GM10248 (cell line): ENCODE results near the gene EHD4.
A peak's percentile ranks its signal among the peaks of the same experiment; 100 is the strongest.

ENCODE experiments used
- CTCF ChIA-PET: fragments of 300-600 bp; sonication (Branson Sonifier 250); formaldehyde crosslinking; extraction: SDS; loops from one replicate; lab custom pipeline; 2021; ENCODE audit warnings: antibody characterized with exemption; lab: Yijun Ruan, JAX
- POLR2A ChIA-PET: fragments of 350-650 bp; sonication (Branson Sonifier 250); formaldehyde crosslinking; extraction: SDS; loops from one replicate; lab custom pipeline; 2020; ENCODE audit warnings: antibody characterized with exemption; lab: Yijun Ruan, JAX
- DNase-seq: peaks from one replicate; pipeline ENCODE4 v3.0.0; 2012; ENCODE audit errors: extremely low spot score
- CTCF ChIP-seq: IDR thresholded peaks from 2 replicates; pipeline ENCODE4 v1.5.1; 2012; ENCODE audit warnings: mild to moderate bottlenecking, low read depth; ENCODE audit errors: extremely low read depth, missing control alignments, control extremely low read depth

EHD4 gene

GRCh38 chr15:41928637-41929620, 43.4 kb downstream of the EHD4 start:
- ChIA-PET CTCF (interaction anchor here (0.9 to 1.4 kb wide), 2 partner anchors 13 to 14 kb away, joined by 4 read pairs; no protein-coding TSS in a partner anchor), POLR2A (interaction anchor here (0.6 to 2.8 kb wide), 2 partner anchors 43 to 612 kb away, joined by 4 to 6 read pairs; partner anchors contain the start of gene EHD4)
- TF ChIP-seq CTCF = no peak
- peak; percentile 74 for DNase-seq

GRCh38 chr15:41928100-41928499, 44.3 kb downstream of the EHD4 start:
- no peak for DNase-seq
- ChIA-PET CTCF (interaction anchor here (1.4 kb wide), 1 partner anchor 14 kb away, joined by 4 read pairs; no protein-coding TSS in a partner anchor), POLR2A (interaction anchor here (2.8 kb wide), 1 partner anchor 44 kb away, joined by 6 read pairs; the partner anchor contains the start of gene EHD4)
- TF ChIP-seq CTCF = no peak

GRCh38 chr15:41927536-41927935, 44.8 kb downstream of the EHD4 start:
- TF ChIP-seq CTCF = no peak
- POLR2A ChIA-PET = no interaction called here
- DNase-seq = no peak
- CTCF ChIA-PET = no interaction called here

GRCh38 chr15:41926185-41927056, 45.9 kb downstream of the EHD4 start:
- ChIA-PET POLR2A (no interaction called here), CTCF (interaction anchor here (1.3 kb wide), 1 partner anchor 11 kb away, joined by 3 read pairs; no protein-coding TSS in a partner anchor)
- no peak for TF ChIP-seq CTCF
- no peak for DNase-seq

GRCh38 chr15:41925086-41925608, 47.2 kb downstream of the EHD4 start:
- ChIA-PET POLR2A (no interaction called here), CTCF (interaction anchor here (1.0 to 2.1 kb wide), 2 partner anchors 10 to 47 kb away, joined by 4 read pairs; partner anchors contain the start of gene EHD4)
- no peak for DNase-seq
- no peak for TF ChIP-seq CTCF
